ENCODE results near the gene KRT76. TPM values are rescaled to one million over a fixed set of nuclear protein-coding genes. Genes with fewer than 3 reads are reported as not detected.

The KRT76 gene
- polyA plus RNA-seq, 1 donor (not counting 4 experiments of a cell fraction or from before 2014, with no cell fraction given) = not detected

DNA sequence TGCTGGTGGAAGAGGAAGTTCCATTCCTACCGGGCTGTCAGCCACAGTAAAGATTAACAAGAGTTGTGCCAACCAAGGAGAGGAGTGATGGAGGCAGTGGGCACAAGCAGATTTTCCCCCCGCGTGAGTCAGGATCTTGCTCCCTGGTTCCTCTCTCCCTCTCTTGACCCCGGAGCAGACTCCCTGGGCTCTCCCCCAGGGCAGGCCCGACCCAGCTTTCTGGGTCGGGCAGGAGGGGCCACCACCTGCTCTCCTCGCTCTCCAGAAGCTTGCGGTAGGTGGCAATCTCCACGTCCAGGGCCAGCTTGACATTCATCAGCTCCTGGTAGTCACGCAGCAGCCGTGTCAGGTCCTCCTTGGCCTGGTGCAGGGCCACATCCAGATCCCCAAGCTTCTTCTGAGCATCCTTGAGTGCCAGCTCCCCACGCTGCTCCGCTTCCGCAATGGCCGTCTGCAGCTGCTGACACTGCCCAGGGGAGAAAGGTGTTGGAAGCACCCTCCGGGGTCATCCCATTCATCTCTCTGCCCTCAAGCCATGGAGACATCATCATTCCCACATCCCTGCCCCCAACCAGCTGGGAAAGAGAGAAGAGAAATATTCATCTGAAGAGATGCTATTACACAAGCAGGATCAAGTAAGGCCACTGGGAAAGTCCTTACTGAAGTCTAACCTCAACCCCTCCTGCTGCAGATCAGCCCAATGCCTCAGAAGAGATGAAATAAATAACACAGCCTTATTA is 45.8 kb upstream of the KRT76 start:
- Histone ChIP-seq H3K9me1 (ENCODE audit: control insufficient read depth, extremely low read depth, insufficient read depth, low read length) (no peaks in the 10 kb centered on the region), H3K27ac (ENCODE audit: control insufficient read depth, insufficient read depth, low read length) (no peak overlapping the region), H3K36me3 (ENCODE audit: control insufficient read depth in 2 of 2, extremely low read depth in 1 of 2, insufficient read depth in 2 of 2, low read length in 2 of 2) (no peaks in the 10 kb centered on the region), H3K9me3 (ENCODE audit: control insufficient read depth, low read depth, low read length) (no peaks in the 10 kb centered on the region), H3K4me3 (ENCODE audit: control insufficient read depth in 2 of 3, extremely low read depth in 1 of 3, insufficient read depth in 2 of 3, low read depth in 1 of 3, low read length in 3 of 3) (no peak overlapping the region), H4K20me1 (ENCODE audit: control insufficient read depth, extremely low read depth, insufficient read depth, low read length) (peaks cover 4% of the 10 kb centered on the region), H2AFZ (ENCODE audit: control insufficient read depth, low read length) (no peak overlapping the region), H3K9ac (ENCODE audit: control insufficient read depth, extremely low read depth, insufficient read depth, low read length) (no peak overlapping the region), H3K27me3 (ENCODE audit: control insufficient read depth, extremely low read depth, insufficient read depth, low read length) (peaks cover 24% of the 10 kb centered on the region), H3K79me2 (ENCODE audit: control insufficient read depth, insufficient read depth, low read length) (no peaks in the 10 kb centered on the region), H3K4me2 (ENCODE audit: control insufficient read depth, extremely low read depth, insufficient read depth, low read depth, low read length) (no peak overlapping the region), H3K4me1 (ENCODE audit: control insufficient read depth, extremely low read depth, insufficient read depth, low read length) (no peaks in the 10 kb centered on the region)
- FAIRE-seq = no peak
- TF ChIP-seq, protein P1, sequence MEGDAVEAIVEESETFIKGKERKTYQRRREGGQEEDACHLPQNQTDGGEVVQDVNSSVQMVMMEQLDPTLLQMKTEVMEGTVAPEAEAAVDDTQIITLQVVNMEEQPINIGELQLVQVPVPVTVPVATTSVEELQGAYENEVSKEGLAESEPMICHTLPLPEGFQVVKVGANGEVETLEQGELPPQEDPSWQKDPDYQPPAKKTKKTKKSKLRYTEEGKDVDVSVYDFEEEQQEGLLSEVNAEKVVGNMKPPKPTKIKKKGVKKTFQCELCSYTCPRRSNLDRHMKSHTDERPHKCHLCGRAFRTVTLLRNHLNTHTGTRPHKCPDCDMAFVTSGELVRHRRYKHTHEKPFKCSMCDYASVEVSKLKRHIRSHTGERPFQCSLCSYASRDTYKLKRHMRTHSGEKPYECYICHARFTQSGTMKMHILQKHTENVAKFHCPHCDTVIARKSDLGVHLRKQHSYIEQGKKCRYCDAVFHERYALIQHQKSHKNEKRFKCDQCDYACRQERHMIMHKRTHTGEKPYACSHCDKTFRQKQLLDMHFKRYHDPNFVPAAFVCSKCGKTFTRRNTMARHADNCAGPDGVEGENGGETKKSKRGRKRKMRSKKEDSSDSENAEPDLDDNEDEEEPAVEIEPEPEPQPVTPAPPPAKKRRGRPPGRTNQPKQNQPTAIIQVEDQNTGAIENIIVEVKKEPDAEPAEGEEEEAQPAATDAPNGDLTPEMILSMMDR (optimal IDR thresholded peaks at IDR 0.05 in 1 of 3, IDR thresholded peaks at IDR 0.05 in 1 of 3, conservative IDR thresholded peaks at IDR 0.05 in 1 of 3; ENCODE audit: extremely low read depth in 1 of 3, insufficient read depth in 2 of 3, low read length in 3 of 3) = no peak
- no peak for DNase-seq (ENCODE audit: low read depth, low spot score)
- dilution Hi-C loops (cut with MboI; ENCODE audit: extremely low pct_ligation_motif_present, low sequenced_read_pairs) = no loop called here

DNA sequence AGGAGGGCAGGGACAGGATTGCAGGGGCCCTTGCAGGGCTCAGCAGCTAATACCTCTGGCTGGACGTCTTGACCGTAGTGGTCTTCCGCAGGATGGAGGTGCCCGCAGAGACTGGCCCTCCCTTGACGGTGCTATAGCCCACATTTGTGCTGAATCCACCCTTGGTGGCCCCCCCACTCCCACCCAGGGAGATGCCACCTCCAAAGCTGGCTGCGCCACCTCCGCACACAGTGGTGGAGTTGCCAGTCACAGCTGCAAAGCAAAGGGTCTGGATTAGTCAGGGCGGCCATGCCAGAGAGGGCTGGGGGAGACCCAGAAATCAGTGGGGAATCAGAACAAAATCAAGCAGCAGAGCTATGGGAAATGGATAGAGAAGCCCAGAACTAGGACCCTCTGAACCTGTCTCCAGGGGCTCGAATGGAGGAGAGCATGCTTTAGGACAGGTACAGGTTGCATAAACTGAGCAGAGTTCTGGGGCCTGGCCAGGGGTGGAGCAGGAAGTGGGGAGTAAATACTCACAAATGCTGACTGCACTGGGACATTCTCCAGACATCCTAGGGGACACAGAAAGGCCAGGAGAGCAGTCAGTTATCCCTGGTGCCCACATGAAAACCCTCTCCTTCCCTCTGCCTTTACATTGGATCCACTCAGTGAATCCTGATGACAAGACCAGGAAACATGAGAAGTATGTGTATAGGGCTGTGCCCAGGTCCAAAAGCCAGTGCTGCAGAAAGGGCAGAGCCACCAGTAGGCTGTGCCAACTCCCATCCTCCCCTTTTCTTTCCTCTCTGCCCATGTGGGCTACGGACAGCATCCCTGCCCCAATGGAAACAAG is 44.9 kb upstream of the KRT76 start:
- dilution Hi-C loops (cut with MboI; ENCODE audit: extremely low pct_ligation_motif_present, low sequenced_read_pairs) = no loop called here
- Histone ChIP-seq H4K20me1 (ENCODE audit: control insufficient read depth, extremely low read depth, insufficient read depth, low read length) (peaks cover 4% of the 10 kb centered on the region), H3K79me2 (ENCODE audit: control insufficient read depth, insufficient read depth, low read length) (no peaks in the 10 kb centered on the region), H2AFZ (ENCODE audit: control insufficient read depth, low read length) (no peak overlapping the region), H3K36me3 (ENCODE audit: control insufficient read depth in 2 of 2, extremely low read depth in 1 of 2, insufficient read depth in 2 of 2, low read length in 2 of 2) (no peaks in the 10 kb centered on the region), H3K9ac (ENCODE audit: control insufficient read depth, extremely low read depth, insufficient read depth, low read length) (no peak overlapping the region), H3K27ac (ENCODE audit: control insufficient read depth, insufficient read depth, low read length) (no peak overlapping the region), H3K27me3 (ENCODE audit: control insufficient read depth, extremely low read depth, insufficient read depth, low read length) (peaks cover 25% of the 10 kb centered on the region), H3K4me1 (ENCODE audit: control insufficient read depth, extremely low read depth, insufficient read depth, low read length) (no peaks in the 10 kb centered on the region), H3K4me3 (ENCODE audit: control insufficient read depth in 2 of 3, extremely low read depth in 1 of 3, insufficient read depth in 2 of 3, low read depth in 1 of 3, low read length in 3 of 3) (no peak overlapping the region), H3K4me2 (ENCODE audit: control insufficient read depth, extremely low read depth, insufficient read depth, low read depth, low read length) (no peak overlapping the region), H3K9me3 (ENCODE audit: control insufficient read depth, low read depth, low read length) (no peaks in the 10 kb centered on the region), H3K9me1 (ENCODE audit: control insufficient read depth, extremely low read depth, insufficient read depth, low read length) (no peaks in the 10 kb centered on the region)
- TF ChIP-seq EZH2 (IDR thresholded peaks at IDR 0.05; ENCODE audit: low read length) = no peak
- TF ChIP-seq, protein P1 (optimal IDR thresholded peaks at IDR 0.05 in 1 of 3, IDR thresholded peaks at IDR 0.05 in 1 of 3, conservative IDR thresholded peaks at IDR 0.05 in 1 of 3; ENCODE audit: extremely low read depth in 1 of 3, insufficient read depth in 2 of 3, low read length in 3 of 3) = no peak
- peak; percentile 32 for FAIRE-seq
- no peak for DNase-seq (ENCODE audit: low read depth, low spot score)
